Karpas-422 (cell line): ENCODE results near the gene IP6K2. TPM values are rescaled to one million over a fixed set of nuclear protein-coding genes. Genes with fewer than 3 reads are reported as not detected.
A peak's percentile ranks its signal among the peaks of the same experiment; 100 is the strongest.

Source experiments
- DNase-seq: peaks from one replicate; pipeline ENCODE4 v3.0.0-alpha.2; 2015
- H2AFZ ChIP-seq: fragments of 200-600 bp; sonication (generic); 2 replicates; pipeline ENCODE4 v1.6.1; 2014; ENCODE audit warnings: antibody characterized with exemption, low read length, mixed read lengths
- H3K27ac ChIP-seq: fragments of 200-600 bp; sonication (generic); 2 replicates; pipeline ENCODE4 v1.5.1; 2014; ENCODE audit warnings: mild to moderate bottlenecking, low read length, moderate library complexity
- H3K27me3 ChIP-seq: fragments of 200-600 bp; sonication (generic); 2 replicates; pipeline ENCODE4 v1.6.1; 2014; ENCODE audit warnings: low read length, mixed read lengths
- H3K36me3 ChIP-seq: fragments of 200-600 bp; sonication (generic); 2 replicates; pipeline ENCODE4 v1.6.1; 2014; ENCODE audit warnings: low read length, mixed read lengths; ENCODE audit not compliant: insufficient read depth
- H3K4me1 ChIP-seq: fragments of 200-600 bp; sonication (generic); 2 replicates; pipeline ENCODE4 v1.6.1; 2014; ENCODE audit warnings: mild to moderate bottlenecking, low read length, mixed read lengths
- H3K4me2 ChIP-seq: fragments of 200-600 bp; sonication (generic); 2 replicates; pipeline ENCODE4 v1.6.1; 2014; ENCODE audit warnings: low read length, low read depth, mild to moderate bottlenecking; ENCODE audit not compliant: poor library complexity, severe bottlenecking
- H3K4me3 ChIP-seq: fragments of 200-600 bp; sonication (generic); 2 replicates; pipeline ENCODE4 v1.5.1; 2014; ENCODE audit warnings: mild to moderate bottlenecking, antibody characterized with exemption, low read length, mixed read lengths
- H3K79me2 ChIP-seq: fragments of 200-600 bp; sonication (generic); 2 replicates; pipeline ENCODE4 v1.6.1; 2014; ENCODE audit warnings: mild to moderate bottlenecking, low read length, mixed read lengths
- H3K9ac ChIP-seq: fragments of 200-600 bp; sonication (generic); 2 replicates; pipeline ENCODE4 v1.6.0; 2014; ENCODE audit warnings: low read length
- H3K9me2 ChIP-seq: fragments of 200-600 bp; sonication (generic), shearing (Covaris generic); replicated peaks from 2 replicates; pipeline ENCODE4 v1.6.0; 2014; ENCODE audit warnings: mild to moderate bottlenecking, low read length, moderate library complexity; ENCODE audit not compliant: insufficient read depth
- H3K9me3 ChIP-seq: fragments of 300-700, 200-600 bp; sonication (generic); 2 replicates; pipeline ENCODE4 v1.6.1; 2014; ENCODE audit warnings: low read length, mixed read lengths
- H4K20me1 ChIP-seq: fragments of 200-600 bp; sonication (generic); 2 replicates; pipeline ENCODE4 v1.6.1; 2014; ENCODE audit warnings: mild to moderate bottlenecking, antibody characterized with exemption, low read length, low read depth; ENCODE audit not compliant: insufficient read depth
- total RNA-seq: library from RNA; depleted of rRNA; stranded (reverse); fragments of >200 nt; shearing (Covaris generic); gene quantifications from 2 replicates; pipeline ENCODE4 v1.2.3, GENCODE V29; 2014; ENCODE audit warnings: low replicate concordance

IP6K2 gene
- total RNA-seq, 1 experiment from 2014 or later, result 93.6 TPM

- Histone ChIP-seq H2AFZ (peak overlapping the region; percentile 86; the same call in 1 of the 2 replicates), H3K79me2 (peaks cover 29% of the 10 kb centered on the region), H3K9me3 (no peaks in the 10 kb centered on the region), H3K4me2 (peak overlapping the region; percentile 73), H3K4me1 (peaks cover 34% of the 10 kb centered on the region), H3K36me3 (peaks cover 33% of the 10 kb centered on the region), H3K9ac (peak overlapping the region; percentile 99), H3K27ac (peak overlapping the region; percentile 62), H3K9me2 (no peaks in the 10 kb centered on the region), H4K20me1 (peaks cover 22% of the 10 kb centered on the region; the same call in 1 of the 2 replicates), H3K27me3 (no peaks in the 10 kb centered on the region), H3K4me3 (peak overlapping the region; percentile 98)
- no peak for DNase-seq
Measured at GRCh38 chr3:48685293-48685602, 31.8 kb downstream of the IP6K2 start.

- H3K27ac ChIP-seq, result no peak overlapping the region
- H4K20me1 ChIP-seq, result peaks cover 16% of the 10 kb centered on the region; the same call in 1 of the 2 replicates
- H3K9me3 ChIP-seq, result no peaks in the 10 kb centered on the region
- peaks cover 34% of the 10 kb centered on the region for H3K36me3 ChIP-seq
- H3K9ac ChIP-seq, result peak overlapping the region; percentile 99
- peak overlapping the region; percentile 98 for H3K4me3 ChIP-seq
- H3K9me2 ChIP-seq, result no peaks in the 10 kb centered on the region
- peaks cover 29% of the 10 kb centered on the region for H3K79me2 ChIP-seq
- no peak overlapping the region for H2AFZ ChIP-seq
- DNase-seq, result peak; percentile 60
- no peaks in the 10 kb centered on the region for H3K27me3 ChIP-seq
- peaks cover 40% of the 10 kb centered on the region for H3K4me1 ChIP-seq
- H3K4me2 ChIP-seq, result peak overlapping the region; percentile 73
Measured at GRCh38 chr3:48684480-48685143, 32.4 kb downstream of the IP6K2 start.

GRCh38 chr3:48684054-48684349, 33.0 kb downstream of the IP6K2 start:
- Histone ChIP-seq H3K79me2 (peaks cover 29% of the 10 kb centered on the region), H3K4me1 (peaks cover 40% of the 10 kb centered on the region), H3K27ac (no peak overlapping the region), H3K4me3 (peak overlapping the region; percentile 98), H3K9me3 (no peaks in the 10 kb centered on the region), H2AFZ (no peak overlapping the region), H3K27me3 (no peaks in the 10 kb centered on the region), H3K9me2 (no peaks in the 10 kb centered on the region), H3K4me2 (peak overlapping the region; percentile 73), H3K36me3 (peaks cover 35% of the 10 kb centered on the region), H4K20me1 (peaks cover 11% of the 10 kb centered on the region; the same call in 1 of the 2 replicates), H3K9ac (peak overlapping the region; percentile 99)
- DNase-seq, result no peak

DNA sequence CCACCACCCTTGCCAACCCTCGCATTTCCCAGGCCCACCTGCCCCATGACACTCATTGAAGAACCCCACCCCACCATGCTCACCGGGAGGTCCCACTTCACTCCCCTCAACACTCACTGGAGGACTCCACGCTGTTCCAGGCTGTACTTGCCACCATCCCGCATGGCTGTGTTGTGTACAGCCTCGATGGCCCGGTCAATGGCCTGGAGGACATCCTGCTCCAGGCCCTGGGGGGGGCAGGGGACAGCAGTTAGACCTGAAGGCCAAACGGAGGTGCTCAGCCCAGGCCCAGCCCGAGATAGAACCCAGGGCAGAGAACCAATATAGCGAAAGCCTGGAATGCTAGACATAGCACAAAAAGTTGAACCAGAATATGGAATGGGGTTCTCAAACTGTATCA, 34.2 kb downstream of the IP6K2 start:
- Histone ChIP-seq H2AFZ (no peak overlapping the region), H3K9me2 (no peaks in the 10 kb centered on the region), H3K27me3 (no peaks in the 10 kb centered on the region), H3K4me1 (peaks cover 40% of the 10 kb centered on the region), H3K79me2 (peaks cover 29% of the 10 kb centered on the region), H4K20me1 (peaks cover 5% of the 10 kb centered on the region; the same call in 1 of the 2 replicates), H3K9ac (no peak overlapping the region), H3K4me3 (no peak overlapping the region), H3K36me3 (peaks cover 27% of the 10 kb centered on the region), H3K4me2 (no peak overlapping the region), H3K9me3 (no peaks in the 10 kb centered on the region), H3K27ac (no peak overlapping the region)
- DNase-seq, result no peak

- Histone ChIP-seq H3K9me3 (no peaks in the 10 kb centered on the region), H4K20me1 (no peaks in the 10 kb centered on the region), H3K9me2 (no peaks in the 10 kb centered on the region), H3K79me2 (peaks cover 29% of the 10 kb centered on the region), H3K4me3 (no peak overlapping the region), H3K27ac (no peak overlapping the region), H3K9ac (no peak overlapping the region), H3K4me1 (peaks cover 33% of the 10 kb centered on the region), H3K27me3 (no peaks in the 10 kb centered on the region), H3K4me2 (no peak overlapping the region), H3K36me3 (peaks cover 26% of the 10 kb centered on the region), H2AFZ (no peak overlapping the region)
- no peak for DNase-seq
Measured at GRCh38 chr3:48681974-48682610, 34.9 kb downstream of the IP6K2 start.

DNA sequence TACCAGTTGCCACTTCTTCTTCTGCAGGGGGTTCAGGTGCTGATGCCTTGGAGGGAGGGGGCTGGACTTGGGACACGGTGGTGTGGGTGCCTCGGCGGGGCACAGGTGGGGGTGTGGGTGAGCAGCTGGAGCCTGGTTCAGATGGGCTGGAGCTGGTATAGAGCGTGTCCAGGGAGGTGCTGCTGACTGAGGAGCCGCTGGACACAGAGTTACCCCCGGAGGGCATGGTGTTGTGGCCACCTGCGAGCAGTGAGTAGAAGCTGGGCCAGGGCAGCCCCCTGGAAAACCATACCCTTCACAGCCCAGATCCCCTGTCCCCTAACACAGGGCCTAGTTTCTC, 35.5 kb downstream of the IP6K2 start:
- Histone ChIP-seq H2AFZ (no peak overlapping the region), H3K9ac (no peak overlapping the region), H3K27me3 (no peaks in the 10 kb centered on the region), H3K4me1 (peaks cover 29% of the 10 kb centered on the region), H3K4me2 (no peak overlapping the region), H3K36me3 (peaks cover 26% of the 10 kb centered on the region), H3K4me3 (no peak overlapping the region), H3K9me3 (no peaks in the 10 kb centered on the region), H3K79me2 (peaks cover 29% of the 10 kb centered on the region), H3K9me2 (no peaks in the 10 kb centered on the region), H3K27ac (no peak overlapping the region), H4K20me1 (no peaks in the 10 kb centered on the region)
- no peak for DNase-seq

- H3K9me3 ChIP-seq, result no peaks in the 10 kb centered on the region
- DNase-seq, result no peak
- H3K4me1 ChIP-seq, result peaks cover 24% of the 10 kb centered on the region
- no peak overlapping the region for H3K9ac ChIP-seq
- H3K4me3 ChIP-seq, result no peak overlapping the region
- H3K27me3 ChIP-seq, result no peaks in the 10 kb centered on the region
- H4K20me1 ChIP-seq, result no peaks in the 10 kb centered on the region
- no peak overlapping the region for H3K4me2 ChIP-seq
- peaks cover 26% of the 10 kb centered on the region for H3K36me3 ChIP-seq
- H2AFZ ChIP-seq, result no peak overlapping the region
- no peak overlapping the region for H3K27ac ChIP-seq
- no peaks in the 10 kb centered on the region for H3K9me2 ChIP-seq
- peaks cover 29% of the 10 kb centered on the region for H3K79me2 ChIP-seq
Measured at GRCh38 chr3:48680811-48681540, 36.0 kb downstream of the IP6K2 start.
